Dermis microvascular lymphatic vessel endothelial cell (primary cell): Measurements from ENCODE around the gene ITIH3. TPM values are rescaled to one million over a fixed set of nuclear protein-coding genes. Genes with fewer than 3 reads are reported as not detected.
"Not testable (repeated sequence)": the region's sequence is repeated elsewhere in the genome, so short reads cannot be mapped to it uniquely, and the experiment has no call there.

Source experiments
- DNase-seq, 2 donors: peaks; one replicate each; pipeline versions ENCODE4 v3.0.0 to v3.0.0-alpha.2; 2010; ENCODE audit warnings: low read depth in 2 of 2
- total RNA-seq: library from RNA; depleted of rRNA; stranded (reverse); fragments of >200 nt; gene quantifications from 2 replicates; pipeline ENCODE4 v1.2.1, GENCODE V29; 2014

Gene ITIH3, protein sequence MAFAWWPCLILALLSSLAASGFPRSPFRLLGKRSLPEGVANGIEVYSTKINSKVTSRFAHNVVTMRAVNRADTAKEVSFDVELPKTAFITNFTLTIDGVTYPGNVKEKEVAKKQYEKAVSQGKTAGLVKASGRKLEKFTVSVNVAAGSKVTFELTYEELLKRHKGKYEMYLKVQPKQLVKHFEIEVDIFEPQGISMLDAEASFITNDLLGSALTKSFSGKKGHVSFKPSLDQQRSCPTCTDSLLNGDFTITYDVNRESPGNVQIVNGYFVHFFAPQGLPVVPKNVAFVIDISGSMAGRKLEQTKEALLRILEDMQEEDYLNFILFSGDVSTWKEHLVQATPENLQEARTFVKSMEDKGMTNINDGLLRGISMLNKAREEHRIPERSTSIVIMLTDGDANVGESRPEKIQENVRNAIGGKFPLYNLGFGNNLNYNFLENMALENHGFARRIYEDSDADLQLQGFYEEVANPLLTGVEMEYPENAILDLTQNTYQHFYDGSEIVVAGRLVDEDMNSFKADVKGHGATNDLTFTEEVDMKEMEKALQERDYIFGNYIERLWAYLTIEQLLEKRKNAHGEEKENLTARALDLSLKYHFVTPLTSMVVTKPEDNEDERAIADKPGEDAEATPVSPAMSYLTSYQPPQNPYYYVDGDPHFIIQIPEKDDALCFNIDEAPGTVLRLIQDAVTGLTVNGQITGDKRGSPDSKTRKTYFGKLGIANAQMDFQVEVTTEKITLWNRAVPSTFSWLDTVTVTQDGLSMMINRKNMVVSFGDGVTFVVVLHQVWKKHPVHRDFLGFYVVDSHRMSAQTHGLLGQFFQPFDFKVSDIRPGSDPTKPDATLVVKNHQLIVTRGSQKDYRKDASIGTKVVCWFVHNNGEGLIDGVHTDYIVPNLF
- total RNA-seq = 0.64 and 1.1 TPM in 2 replicates

- no peak for DNase-seq
Measured at GRCh38 chr3:52794612-52795099, at the start of gene ITIH3. ITIH3 (plus strand) TSS chr3:52794796; CDS start chr3:52794804, 8 bp downstream.

DNA sequence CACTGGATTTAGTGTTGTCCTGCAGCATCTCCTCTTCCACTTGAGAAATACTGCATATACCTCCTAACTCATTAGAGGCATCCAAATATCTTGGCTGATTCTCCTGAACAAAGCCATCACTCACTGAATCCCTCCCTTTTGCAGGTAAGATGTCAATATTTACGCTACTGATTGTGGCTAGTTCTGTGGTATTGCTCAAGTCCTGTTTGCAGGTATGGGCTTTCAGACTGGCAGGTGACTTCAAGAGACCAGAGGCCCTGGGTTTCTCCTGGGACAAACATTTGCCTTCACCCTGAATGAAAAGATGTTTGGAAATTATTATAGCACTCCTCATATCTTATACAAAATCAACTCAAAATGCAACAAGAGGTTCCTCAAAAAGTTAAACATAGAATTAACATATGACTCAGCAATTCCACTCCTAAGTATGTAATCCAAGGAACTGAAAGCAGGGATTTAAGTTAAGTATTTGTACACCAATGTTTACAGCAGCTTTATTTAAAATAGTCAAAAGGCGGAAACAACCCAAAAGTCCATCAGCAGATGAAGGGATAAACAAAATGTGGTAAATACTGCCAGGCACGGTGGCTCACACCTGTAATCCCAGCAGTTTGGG is 42.4 kb upstream of the ITIH3 start:
- DNase-seq = no peak

GRCh38 chr3:52754373-52754772 is 40.2 kb upstream of the ITIH3 start:
- DNase-seq = no peak

GRCh38 chr3:52756141-52756540 is 38.5 kb upstream of the ITIH3 start:
- no peak for DNase-seq

GRCh38 chr3:52763466-52763865 is 31.1 kb upstream of the ITIH3 start:
- DNase-seq = peak in 1 of 2 donors; percentile 78

DNA sequence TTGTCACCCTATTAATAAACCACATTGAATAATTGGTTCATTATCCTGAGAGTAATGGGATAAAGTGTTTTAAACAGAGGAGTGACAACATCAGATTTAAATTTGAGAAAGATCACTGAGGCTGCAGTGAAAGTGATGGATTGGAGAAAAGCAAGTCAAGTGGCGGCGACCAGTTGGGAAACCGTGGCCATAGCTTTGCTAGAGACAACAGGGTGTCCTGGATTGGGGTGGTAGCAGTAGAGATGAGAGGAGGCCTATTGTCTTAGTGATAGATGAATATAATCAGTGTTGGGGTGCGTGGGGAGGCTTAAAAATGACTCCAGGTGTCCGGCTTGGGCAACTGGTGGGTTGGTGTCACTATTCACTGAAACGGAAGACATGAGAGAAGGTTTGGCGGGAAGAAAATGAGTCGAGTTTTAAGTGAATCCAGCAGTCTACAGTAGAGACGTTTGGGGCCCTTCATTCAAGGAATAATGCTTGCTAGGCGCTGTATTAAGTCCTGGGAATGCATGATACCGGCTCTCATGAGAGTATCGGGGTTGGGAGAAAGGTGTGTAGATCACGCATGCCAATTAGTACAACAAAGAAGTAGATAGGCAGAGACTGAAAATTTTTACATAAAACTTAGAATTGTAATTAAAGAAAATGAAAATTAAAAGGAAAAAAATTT is 24.7 kb upstream of the ITIH3 start:
- peak in 1 of 2 donors; percentile 19 for DNase-seq

GRCh38 chr3:52770496-52771333 is 23.9 kb upstream of the ITIH3 start, which contains the start of gene NEK4:
NEK4 (minus strand) TSS chr3:52770940; CDS start chr3:52770746, 194 bp downstream.
- DNase-seq = peak; percentile 77 to 92

- no peak for DNase-seq
Measured at GRCh38 chr3:52771334-52771681, 23.3 kb upstream of the ITIH3 start.

DNA sequence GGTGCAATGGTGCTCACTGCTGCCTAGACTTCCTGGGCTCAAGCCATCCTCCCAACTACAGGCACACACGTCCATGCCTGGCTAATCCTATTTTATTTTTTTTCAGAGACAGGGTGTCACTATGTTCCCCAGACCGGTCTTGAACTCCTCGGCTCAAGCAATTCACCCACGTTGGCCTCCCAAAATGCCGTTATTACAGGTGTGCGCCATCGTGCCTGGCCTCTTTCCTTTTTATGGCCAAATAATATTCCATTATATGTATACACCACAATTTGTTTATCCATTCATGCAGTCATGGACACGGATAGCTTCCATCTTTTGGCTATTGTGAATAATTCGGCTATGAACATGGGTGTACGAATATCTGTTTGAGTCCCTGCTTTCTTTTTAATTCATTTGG is 22.9 kb upstream of the ITIH3 start:
- DNase-seq = no peak

DNA sequence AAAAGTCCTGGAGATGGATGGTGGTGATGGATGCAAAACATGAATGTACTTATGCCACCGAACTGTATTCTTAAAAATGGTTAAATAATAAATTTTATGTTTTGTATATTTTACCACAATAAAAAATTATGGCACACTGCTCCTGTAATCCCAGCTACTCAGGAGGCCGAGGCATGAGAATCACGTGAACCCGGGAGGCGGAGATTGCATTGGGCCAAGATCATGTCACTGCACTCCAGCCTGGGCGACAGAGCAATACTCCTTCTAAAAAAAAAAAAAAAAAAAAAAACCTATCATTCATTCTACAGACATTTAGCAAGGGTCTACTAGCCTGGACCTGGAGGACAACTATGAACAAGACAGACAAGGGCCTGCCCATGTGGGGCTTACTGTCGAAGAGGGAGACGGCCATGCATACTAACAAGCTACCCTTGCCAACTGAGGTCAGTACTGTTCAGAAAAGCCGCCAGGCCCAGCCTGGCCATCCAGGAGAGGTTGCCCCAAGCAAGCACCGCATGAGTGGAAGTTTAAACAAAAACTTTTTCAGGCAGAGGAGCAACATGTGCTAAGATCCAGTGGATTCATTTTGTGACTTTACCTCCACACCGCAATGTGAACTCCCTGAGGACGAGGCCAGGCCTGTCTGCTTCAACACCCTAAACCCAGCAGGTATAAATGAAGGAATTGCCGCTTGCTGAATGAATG is 21.1 kb upstream of the ITIH3 start:
- DNase-seq = no peak

DNA sequence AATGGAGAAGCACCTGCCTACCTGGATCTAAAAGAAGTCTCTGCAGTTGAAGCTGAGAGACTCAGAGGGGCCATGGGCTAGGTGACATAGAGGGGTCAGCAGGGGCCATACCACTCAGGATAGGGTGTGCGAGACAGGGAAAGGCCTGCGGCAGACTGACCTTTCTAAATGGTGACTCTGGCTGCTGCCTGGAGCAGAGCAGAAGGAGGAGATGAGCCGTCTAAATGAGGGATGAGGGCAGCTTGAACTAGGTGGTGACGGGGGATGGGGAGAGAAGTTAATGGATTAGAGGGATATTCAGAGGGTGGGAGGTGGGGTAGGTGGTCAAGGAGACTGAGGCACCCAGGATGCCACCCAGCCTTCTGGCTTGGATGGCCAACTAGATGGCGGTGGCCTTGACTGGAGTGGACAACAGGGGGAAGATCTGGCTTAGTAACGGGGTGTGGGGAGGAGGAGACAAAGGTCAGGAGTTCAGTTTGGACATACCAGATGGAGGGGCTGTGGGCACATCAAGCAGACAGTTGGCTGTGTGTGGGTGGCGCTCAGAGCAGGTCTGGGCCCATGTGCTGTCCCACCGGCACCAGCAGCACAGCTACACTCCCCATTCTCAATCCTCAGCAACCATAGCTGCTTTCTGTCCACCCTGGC is 20.4 kb upstream of the ITIH3 start:
- DNase-seq = no peak

DNA sequence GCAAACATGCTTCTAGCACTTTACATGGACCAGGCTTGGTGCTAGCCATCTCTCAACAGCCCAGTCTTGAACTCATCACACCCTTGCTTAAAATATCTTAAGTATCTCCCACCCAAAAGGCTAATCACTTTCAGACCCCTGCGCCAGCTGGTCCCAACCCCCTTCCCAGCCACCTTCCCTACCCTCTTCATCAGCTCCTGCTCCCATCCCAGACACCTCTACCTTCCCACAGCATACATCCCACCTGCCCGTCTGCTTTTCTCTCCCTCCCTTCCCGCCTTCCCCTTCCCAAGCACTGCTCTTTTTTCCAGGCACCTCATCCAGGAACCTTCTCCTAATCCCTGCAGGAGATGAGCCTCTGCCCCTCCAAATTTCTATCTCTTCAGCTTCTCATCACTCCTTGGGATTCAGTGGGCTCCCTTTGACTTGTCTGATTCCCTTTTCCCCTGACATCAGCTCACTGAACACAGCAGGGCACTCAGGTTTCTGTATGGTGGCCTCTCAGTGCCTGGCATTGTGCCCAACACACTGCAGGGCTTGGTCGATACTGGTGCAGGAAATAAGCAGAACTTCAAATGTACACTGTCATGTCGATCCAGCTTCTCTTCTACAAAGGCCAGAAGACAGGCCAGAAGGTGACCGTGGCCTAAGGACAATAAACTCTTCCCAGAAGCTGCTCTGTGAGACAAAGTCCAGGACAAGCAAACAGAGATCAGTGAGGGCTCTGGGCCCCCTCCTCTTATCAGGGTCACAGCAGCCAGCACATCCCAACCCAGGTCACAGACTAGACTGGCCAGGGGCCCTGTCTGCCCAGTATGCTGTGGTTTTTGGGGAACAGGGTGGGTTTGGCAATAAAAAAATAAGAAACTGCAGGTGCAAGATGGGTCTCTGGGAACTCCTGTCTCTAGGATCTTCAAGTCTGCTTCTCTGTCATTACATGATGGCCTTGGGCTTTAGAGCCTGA is 19.4 kb upstream of the ITIH3 start:
- DNase-seq = no peak

DNA sequence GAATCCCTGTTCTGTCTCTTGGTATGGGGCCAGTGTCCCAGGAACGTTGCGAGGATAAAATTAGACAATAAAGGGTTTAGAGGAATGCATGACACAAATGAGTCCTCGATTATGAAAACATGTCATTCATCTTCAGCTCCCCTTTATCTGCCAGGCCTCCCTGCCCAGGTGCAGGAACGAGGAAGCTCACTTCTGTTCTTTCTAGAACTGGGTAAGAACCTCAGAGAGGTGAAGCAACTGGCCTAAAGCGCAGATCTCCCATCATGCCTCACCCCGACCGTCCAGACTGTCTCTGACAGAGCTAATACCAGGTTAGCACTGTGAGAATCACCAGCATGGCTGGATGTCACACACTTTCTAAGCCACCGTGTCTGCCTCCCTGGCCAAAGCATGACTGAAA is 18.7 kb upstream of the ITIH3 start:
- DNase-seq = no peak

- not testable (repeated sequence) for DNase-seq
Measured at GRCh38 chr3:52776486-52776885, 18.1 kb upstream of the ITIH3 start.

GRCh38 chr3:52777127-52777958 is 17.3 kb upstream of the ITIH3 start, which contains the start of gene ITIH1:
ITIH1 (plus strand) TSS chr3:52777599; CDS start chr3:52777616, 17 bp downstream.
- no peak for DNase-seq

GRCh38 chr3:52777959-52778805 is 16.4 kb upstream of the ITIH3 start:
- no peak for DNase-seq
